ENCODE data around the gene ENDOV. TPM values are rescaled to one million over a fixed set of nuclear protein-coding genes. Genes with fewer than 3 reads are reported as not detected.

ENDOV gene
- polyA plus RNA-seq, 1 donor (not counting 4 experiments of a cell fraction or from before 2014, with no cell fraction given): 10.9 TPM

- no peaks in the 10 kb centered on the region for H4K20me1 ChIP-seq (ENCODE audit: control insufficient read depth, extremely low read depth, insufficient read depth, low read length)
- no peak overlapping the region for H3K4me3 ChIP-seq (ENCODE audit: control insufficient read depth in 2 of 3, extremely low read depth in 1 of 3, insufficient read depth in 2 of 3, low read depth in 1 of 3, low read length in 3 of 3)
- H3K79me2 ChIP-seq (ENCODE audit: control insufficient read depth, insufficient read depth, low read length): no peaks in the 10 kb centered on the region
- TF ChIP-seq CTCF (optimal IDR thresholded peaks at IDR 0.05 in 1 of 3, IDR thresholded peaks at IDR 0.05 in 1 of 3, conservative IDR thresholded peaks at IDR 0.05 in 1 of 3; ENCODE audit: extremely low read depth in 1 of 3, insufficient read depth in 2 of 3, low read length in 3 of 3): no peak
- TF ChIP-seq EZH2 (IDR thresholded peaks at IDR 0.05; ENCODE audit: low read length): no peak
- no peaks in the 10 kb centered on the region for H3K27me3 ChIP-seq (ENCODE audit: control insufficient read depth, extremely low read depth, insufficient read depth, low read length)
- no peak overlapping the region for H3K4me2 ChIP-seq (ENCODE audit: control insufficient read depth, extremely low read depth, insufficient read depth, low read depth, low read length)
- H2AFZ ChIP-seq (ENCODE audit: control insufficient read depth, low read length): no peak overlapping the region
- no peak for FAIRE-seq
- no peaks in the 10 kb centered on the region for H3K4me1 ChIP-seq (ENCODE audit: control insufficient read depth, extremely low read depth, insufficient read depth, low read length)
- DNase-seq (ENCODE audit: low read depth, low spot score): no peak
- dilution Hi-C loops (cut with MboI; ENCODE audit: extremely low pct_ligation_motif_present, low sequenced_read_pairs): no loop called here
- no peak overlapping the region for H3K27ac ChIP-seq (ENCODE audit: control insufficient read depth, insufficient read depth, low read length)
- H3K9ac ChIP-seq (ENCODE audit: control insufficient read depth, extremely low read depth, insufficient read depth, low read length): no peak overlapping the region
- H3K9me1 ChIP-seq (ENCODE audit: control insufficient read depth, extremely low read depth, insufficient read depth, low read length): no peaks in the 10 kb centered on the region
- H3K36me3 ChIP-seq (ENCODE audit: control insufficient read depth in 2 of 2, extremely low read depth in 1 of 2, insufficient read depth in 2 of 2, low read length in 2 of 2): peaks cover 41 to 44% of the 10 kb centered on the region in 2 experiments
- H3K9me3 ChIP-seq (ENCODE audit: control insufficient read depth, low read depth, low read length): no peaks in the 10 kb centered on the region
These were observed 40.8 kb upstream of the ENDOV start for GRCh38 chr17:80374039-80374731.

DNA sequence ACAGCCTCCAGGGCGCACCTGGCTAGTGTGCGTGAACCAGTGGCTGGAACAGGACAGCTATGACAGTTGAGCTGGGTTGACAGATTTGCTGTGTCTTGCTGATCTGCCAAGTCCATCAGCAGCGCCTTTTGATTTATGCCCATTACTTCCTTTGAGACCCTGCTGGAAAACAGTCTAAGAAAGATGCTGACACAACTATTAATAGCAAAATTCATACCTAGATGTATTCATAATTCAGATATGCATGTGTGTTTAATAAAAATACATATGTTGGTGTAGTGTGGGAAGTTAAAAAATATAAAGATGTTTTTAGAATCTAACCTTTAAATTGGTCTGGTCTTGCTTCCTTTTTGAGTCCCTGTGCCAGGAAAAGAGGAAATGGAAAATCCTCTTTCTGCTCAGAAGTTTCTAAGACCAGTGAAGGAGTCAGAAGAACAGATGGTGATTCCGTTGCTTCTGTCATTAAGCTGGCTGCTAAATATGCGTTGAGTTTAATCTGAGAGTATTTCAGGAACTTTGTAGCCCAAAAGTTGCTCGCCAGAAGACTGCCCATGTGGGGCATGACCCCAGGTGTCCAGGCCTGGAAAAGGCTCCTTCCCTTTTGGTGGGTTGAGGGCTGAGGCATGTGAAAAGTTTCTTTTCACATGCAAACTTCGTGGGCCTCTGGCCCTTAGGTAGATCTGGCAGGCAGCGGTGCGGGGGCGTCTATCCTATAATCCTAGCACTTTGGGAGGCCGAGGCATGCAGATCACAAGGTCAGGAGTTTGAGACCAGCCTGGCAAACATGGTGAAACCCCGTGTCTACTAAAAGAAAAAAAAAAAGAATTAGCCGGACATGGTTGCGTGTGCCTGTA is 40.0 kb upstream of the ENDOV start:
- Histone ChIP-seq H3K4me1 (ENCODE audit: control insufficient read depth, extremely low read depth, insufficient read depth, low read length) (no peaks in the 10 kb centered on the region), H3K36me3 (ENCODE audit: control insufficient read depth in 2 of 2, extremely low read depth in 1 of 2, insufficient read depth in 2 of 2, low read length in 2 of 2) (peaks cover 40 to 43% of the 10 kb centered on the region in 2 experiments), H3K9me3 (ENCODE audit: control insufficient read depth, low read depth, low read length) (no peaks in the 10 kb centered on the region), H3K27me3 (ENCODE audit: control insufficient read depth, extremely low read depth, insufficient read depth, low read length) (no peaks in the 10 kb centered on the region), H4K20me1 (ENCODE audit: control insufficient read depth, extremely low read depth, insufficient read depth, low read length) (no peaks in the 10 kb centered on the region), H3K9me1 (ENCODE audit: control insufficient read depth, extremely low read depth, insufficient read depth, low read length) (no peaks in the 10 kb centered on the region), H3K4me2 (ENCODE audit: control insufficient read depth, extremely low read depth, insufficient read depth, low read depth, low read length) (no peak overlapping the region), H3K4me3 (ENCODE audit: control insufficient read depth in 2 of 3, extremely low read depth in 1 of 3, insufficient read depth in 2 of 3, low read depth in 1 of 3, low read length in 3 of 3) (no peak overlapping the region), H3K79me2 (ENCODE audit: control insufficient read depth, insufficient read depth, low read length) (no peaks in the 10 kb centered on the region), H3K27ac (ENCODE audit: control insufficient read depth, insufficient read depth, low read length) (no peak overlapping the region), H2AFZ (ENCODE audit: control insufficient read depth, low read length) (no peak overlapping the region), H3K9ac (ENCODE audit: control insufficient read depth, extremely low read depth, insufficient read depth, low read length) (no peak overlapping the region)
- no peak for DNase-seq (ENCODE audit: low read depth, low spot score)
- no peak for TF ChIP-seq EZH2 (IDR thresholded peaks at IDR 0.05; ENCODE audit: low read length)
- TF ChIP-seq CTCF (optimal IDR thresholded peaks at IDR 0.05 in 1 of 3, IDR thresholded peaks at IDR 0.05 in 1 of 3, conservative IDR thresholded peaks at IDR 0.05 in 1 of 3; ENCODE audit: extremely low read depth in 1 of 3, insufficient read depth in 2 of 3, low read length in 3 of 3): no peak
- dilution Hi-C loops (cut with MboI; ENCODE audit: extremely low pct_ligation_motif_present, low sequenced_read_pairs): no loop called here
- FAIRE-seq: no peak
